ENCODE results near the gene UBA52.
"Not testable (repeated sequence)": the region's sequence is repeated elsewhere in the genome, so short reads cannot be mapped to it uniquely, and the experiment has no call there.

The UBA52 gene

GRCh38 chr19:18571564-18572344, at the start of gene UBA52:
Gene UBA52, plus strand, starts transcription at chr19:18571857. Its CDS starts 1,444 bp downstream, at chr19:18573301.
- DNase-seq: peak; percentile 96

GRCh38 chr19:18522124-18522861, 49.4 kb upstream of the UBA52 start:
- peak; percentile 100 for DNase-seq

- not testable (repeated sequence) for DNase-seq
These were observed 48.7 kb upstream of the UBA52 start for GRCh38 chr19:18522862-18523440.

- no peak for DNase-seq
These were observed 47.8 kb upstream of the UBA52 start for GRCh38 chr19:18523841-18524240.

GRCh38 chr19:18526316-18526715, 45.3 kb upstream of the UBA52 start:
- DNase-seq: no peak

- DNase-seq: peak; percentile 61
These were observed 41.9 kb upstream of the UBA52 start for GRCh38 chr19:18529782-18530181.

- DNase-seq: no peak
These were observed 40.2 kb upstream of the UBA52 start for GRCh38 chr19:18531485-18531884.

GRCh38 chr19:18532168-18532890, 39.3 kb upstream of the UBA52 start:
- no peak for DNase-seq

GRCh38 chr19:18533058-18533457, 38.6 kb upstream of the UBA52 start:
- no peak for DNase-seq

GRCh38 chr19:18536475-18536874, 35.2 kb upstream of the UBA52 start:
- no peak for DNase-seq

- no peak for DNase-seq
These were observed 34.2 kb upstream of the UBA52 start for GRCh38 chr19:18537431-18537830.

- DNase-seq: no peak
These were observed 33.5 kb upstream of the UBA52 start for GRCh38 chr19:18538115-18538514.

GRCh38 chr19:18539372-18539771, 32.3 kb upstream of the UBA52 start:
- no peak for DNase-seq

GRCh38 chr19:18540200-18540599, 31.5 kb upstream of the UBA52 start:
- not testable (repeated sequence) for DNase-seq

GRCh38 chr19:18541258-18541991, 30.2 kb upstream of the UBA52 start:
- no peak for DNase-seq

GRCh38 chr19:18541992-18542940, 29.4 kb upstream of the UBA52 start:
- DNase-seq: no peak

- peak; percentile 77 for DNase-seq
These were observed 28.5 kb upstream of the UBA52 start, which contains the start of gene FKBP8 for GRCh38 chr19:18542941-18543813. Gene FKBP8, minus strand, starts transcription at chr19:18543573. Its CDS starts 1,603 bp downstream, at chr19:18541970.

GRCh38 chr19:18543814-18544475, 27.7 kb upstream of the UBA52 start:
- peak; percentile 22 for DNase-seq

GRCh38 chr19:18551631-18552030, 20.0 kb upstream of the UBA52 start:
- no peak for DNase-seq
